GM19193 (cell line): ENCODE data around the gene SMARCB1.

Experiments used
- POLR2A ChIP-seq: IDR thresholded peaks from 4 replicates; pipeline ENCODE4 v1.6.1; 2011; ENCODE audit not compliant: insufficient read depth, insufficient read length; ENCODE audit errors: extremely low read depth

SMARCB1 gene

DNA sequence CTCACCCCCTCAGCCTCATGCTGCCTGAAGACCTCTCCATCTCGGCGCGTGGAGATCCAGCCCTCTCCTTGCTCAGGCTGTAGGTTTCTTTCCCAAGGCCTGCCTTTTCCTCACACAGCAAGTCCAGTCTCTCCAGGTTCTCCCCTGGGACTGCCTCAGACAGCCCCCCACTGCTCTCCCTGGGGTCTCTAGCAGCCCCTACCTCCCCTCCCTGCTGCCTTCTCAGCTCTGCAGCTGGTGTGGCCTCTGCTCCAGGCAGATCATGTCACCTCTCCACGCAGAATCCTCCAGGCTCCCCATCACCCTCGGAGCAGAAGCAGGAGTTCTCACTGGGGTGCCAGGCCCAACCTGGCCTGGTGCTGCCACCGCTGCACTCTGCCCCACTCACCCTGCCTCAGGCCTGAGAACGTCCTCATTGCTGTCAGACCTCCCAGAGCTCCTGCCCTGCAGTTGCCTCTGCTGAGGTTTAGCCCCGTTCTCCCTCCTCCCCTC lies 15.2 kb downstream of the SMARCB1 start:
- TF ChIP-seq POLR2A: no peak

DNA sequence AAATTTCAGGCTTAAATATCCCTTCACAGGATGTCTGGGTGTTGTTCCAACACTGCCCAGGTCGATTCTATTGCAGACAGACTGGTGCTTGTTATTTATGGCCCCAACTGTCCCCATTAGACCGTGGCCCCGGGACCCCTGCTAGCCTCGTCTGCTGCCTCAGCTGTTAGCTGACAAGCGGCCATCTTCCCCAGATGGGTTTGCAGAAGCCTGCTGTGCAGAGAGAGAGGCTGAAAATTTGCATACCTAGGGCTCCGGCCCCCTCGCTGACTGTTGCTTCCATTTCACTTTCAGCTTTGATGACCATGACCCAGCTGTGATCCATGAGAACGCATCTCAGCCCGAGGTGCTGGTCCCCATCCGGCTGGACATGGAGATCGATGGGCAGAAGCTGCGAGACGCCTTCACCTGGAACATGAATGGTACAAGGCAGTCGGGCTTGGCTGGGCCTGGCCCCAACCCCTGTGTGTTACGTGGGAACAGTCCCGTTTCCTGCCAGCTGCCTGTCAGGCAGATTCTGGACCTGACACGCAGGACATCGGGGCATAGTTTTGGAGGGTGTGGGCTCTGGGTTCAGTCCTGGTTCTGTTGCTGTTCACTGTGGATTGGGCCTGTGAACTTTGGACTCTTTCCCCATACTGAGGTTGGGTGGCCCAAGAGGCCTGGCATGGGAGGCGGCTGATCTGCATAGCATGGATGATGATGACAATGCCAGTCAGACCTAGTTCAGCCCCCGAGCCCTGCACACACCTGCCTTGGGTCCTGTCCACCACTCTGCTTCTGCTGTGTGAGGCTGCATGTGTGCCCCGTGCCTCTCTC lies 16.4 kb downstream of the SMARCB1 start:
- TF ChIP-seq POLR2A: peak; percentile 47

DNA sequence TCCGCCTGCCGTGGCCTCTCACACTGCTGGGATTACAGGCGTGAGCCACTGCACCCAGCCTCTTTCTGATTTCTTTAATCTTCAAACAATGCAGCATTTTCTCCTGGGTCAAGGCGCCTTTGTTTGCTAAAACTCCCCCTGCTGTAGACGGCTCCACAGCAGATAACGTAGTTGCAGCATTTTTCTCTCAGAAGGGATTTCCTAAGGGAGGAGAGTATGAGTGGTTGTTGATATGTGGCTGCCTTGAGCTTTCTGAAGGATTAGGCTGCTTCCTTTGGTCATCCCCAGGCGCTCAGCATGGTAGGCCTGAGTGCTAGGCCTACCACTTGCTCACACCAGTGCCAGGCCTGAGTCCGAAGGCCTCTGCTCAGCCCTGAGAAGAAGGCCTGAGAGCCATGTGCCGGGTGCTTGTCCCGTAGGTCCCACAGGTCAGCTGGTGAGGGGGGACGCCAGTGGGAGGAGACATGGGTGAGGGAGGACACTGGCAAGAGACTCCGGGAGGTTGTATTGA lies 18.1 kb downstream of the SMARCB1 start:
- TF ChIP-seq POLR2A: no peak

DNA sequence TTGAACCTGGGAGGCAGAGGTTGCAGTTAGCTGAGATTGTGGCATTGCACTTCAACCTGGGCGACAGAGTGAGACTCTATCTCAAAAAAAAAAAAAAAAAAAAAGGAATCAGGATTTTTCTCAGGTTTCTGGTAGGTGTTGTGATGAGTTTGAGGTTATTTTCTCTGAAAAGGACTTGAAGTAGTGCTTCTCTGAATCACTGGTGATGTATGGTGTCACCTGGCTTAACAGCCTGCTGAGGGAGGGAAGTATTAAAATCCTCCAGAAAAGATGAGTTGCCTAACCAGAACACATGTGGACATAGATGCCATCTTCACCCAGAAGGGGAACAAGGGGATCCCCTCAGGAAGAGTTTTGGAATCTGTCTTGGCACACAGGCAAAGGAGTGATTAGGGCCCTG lies 20.1 kb downstream of the SMARCB1 start:
- TF ChIP-seq POLR2A: no peak

DNA sequence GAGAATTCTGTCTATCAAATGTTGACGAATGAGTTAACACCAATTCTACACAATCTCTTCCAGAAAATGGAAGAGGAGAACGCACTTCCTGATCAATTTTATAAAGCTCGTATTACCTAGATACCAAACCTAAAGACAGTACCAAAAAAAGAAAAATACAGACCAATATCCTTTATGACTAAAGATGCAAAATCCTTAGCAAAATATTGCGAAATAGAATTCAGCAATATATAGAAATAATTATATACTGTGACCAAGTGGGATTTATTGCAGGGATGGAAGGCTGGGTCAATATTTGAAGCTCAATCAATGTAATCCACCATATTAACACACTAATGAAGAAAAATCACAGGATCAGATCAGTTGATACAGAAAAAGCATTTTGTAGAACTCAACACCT lies 25.6 kb downstream of the SMARCB1 start:
- no peak for TF ChIP-seq POLR2A

DNA sequence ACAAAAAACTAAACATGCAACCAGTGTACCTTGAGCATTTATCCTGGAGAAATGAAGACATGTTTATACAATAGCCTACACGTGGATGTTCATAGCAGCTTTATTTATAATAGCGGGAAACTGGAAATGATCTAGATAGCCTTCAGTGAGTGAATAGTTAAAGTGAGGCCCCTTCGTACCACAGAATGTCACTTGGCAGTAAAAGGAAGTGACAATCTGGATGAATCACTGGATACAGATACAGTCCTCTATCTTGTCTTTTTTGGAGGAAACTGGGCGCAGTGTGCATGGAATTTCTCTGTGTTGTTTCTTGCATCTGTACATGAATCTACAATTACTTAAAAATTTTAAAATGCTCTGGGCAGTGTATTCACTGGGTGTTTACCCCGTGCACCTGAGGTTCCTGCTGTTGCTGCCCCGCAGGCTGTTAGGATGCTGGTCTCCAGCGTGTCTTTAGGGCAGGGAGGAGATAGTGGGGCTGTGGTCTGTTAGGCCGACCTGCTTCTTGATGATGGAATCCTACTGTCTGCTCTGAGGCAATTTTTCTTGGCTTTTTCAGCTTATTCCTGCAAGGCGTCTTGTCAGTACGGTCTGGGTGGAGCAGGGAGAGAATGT lies 28.9 kb downstream of the SMARCB1 start:
- no peak for TF ChIP-seq POLR2A

DNA sequence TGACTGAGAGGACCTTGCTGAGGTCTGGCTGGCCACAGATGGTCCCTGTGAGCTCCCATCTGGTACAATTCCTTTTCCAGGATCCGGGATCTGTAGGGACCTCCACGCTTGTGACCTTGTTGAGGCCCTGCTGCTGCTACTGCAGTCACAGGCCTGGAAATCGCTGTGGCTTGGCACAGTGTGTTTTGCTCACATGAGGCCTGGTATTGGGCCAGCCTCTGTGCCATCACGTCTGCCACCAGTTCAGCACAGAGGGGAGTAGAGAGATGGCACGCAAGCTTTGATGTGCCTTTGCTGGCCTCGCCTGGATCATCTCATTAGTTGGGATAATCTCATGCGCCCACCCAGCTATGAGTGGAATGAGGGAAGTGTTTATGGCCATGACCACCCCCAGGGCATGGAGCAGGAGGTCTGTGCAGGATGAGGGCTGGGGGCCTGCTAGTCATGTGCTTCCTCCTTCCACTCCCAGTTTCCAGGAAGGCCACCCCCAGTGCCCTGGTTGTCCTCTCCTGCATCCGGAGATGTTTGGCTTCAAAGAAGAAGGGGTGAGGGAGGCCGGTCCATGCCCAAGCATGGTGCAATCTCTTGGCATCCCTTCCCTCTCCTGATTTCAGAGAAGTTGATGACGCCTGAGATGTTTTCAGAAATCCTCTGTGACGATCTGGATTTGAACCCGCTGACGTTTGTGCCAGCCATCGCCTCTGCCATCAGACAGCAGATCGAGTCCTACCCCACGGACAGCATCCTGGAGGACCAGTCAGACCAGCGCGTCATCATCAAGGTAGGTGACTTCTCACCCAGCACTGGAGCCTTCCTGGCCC lies 29.6 kb downstream of the SMARCB1 start:
- TF ChIP-seq POLR2A: no peak

DNA sequence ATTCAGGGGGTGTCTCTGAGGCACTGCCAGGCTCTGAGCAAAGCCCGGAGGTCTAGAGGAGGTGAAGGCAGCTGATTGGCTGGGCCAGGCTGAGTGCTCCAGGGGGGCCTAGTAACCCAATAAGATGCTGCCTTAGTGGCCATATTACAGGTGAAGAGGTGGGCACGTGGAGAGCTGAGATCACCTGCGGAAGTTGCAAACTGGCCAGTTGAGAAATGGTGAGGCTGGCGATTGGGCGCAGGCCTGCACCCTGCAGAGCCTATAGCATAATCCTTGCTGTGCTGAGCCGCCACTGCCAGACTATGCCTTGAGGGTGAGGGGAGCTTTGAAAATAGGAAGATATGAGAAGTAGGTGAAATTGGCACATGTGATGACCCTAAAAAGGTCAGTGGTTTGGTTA lies 30.4 kb downstream of the SMARCB1 start:
- TF ChIP-seq POLR2A: no peak

DNA sequence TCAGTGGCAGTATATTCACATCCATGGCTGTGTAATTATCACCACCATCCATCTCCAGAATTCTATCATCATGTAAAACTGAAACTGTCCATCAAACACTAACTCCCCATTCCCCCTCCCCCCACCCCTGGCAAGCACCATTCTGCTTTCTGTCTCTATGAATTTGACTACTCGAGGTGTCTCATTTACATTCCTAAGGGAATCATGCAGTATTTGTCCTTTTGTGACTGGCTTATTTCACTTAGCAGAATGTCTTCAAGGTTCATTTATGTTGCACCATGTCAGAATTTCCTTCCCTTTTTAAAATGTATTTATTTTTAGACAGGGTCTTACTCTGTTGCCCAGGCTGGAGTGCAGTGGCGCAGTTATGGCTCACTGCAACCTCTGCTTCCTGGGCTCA lies 31.8 kb downstream of the SMARCB1 start:
- no peak for TF ChIP-seq POLR2A

DNA sequence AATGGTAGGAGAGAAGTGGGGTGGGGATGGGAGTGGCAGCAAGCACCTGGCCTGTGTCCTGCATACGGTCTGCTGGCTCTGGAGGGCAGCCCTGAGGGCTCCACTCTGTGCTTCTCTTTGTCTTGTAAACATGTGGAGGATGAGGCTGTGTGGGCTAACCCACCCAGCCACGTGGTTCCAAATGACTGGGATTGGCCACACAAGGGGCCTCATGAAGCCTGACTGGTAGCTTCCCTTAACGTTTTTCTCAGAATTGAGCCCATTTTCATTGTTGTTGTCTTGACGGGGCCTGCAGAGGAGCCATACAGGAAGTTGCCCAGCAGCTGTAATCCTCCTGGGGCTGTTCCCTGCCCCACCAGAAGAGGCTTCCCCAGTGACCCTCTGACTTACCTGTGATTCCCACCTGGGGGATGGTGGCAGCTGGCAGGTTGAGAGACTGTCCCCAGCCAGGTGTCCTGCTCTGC lies 34.0 kb downstream of the SMARCB1 start:
- no peak for TF ChIP-seq POLR2A

DNA sequence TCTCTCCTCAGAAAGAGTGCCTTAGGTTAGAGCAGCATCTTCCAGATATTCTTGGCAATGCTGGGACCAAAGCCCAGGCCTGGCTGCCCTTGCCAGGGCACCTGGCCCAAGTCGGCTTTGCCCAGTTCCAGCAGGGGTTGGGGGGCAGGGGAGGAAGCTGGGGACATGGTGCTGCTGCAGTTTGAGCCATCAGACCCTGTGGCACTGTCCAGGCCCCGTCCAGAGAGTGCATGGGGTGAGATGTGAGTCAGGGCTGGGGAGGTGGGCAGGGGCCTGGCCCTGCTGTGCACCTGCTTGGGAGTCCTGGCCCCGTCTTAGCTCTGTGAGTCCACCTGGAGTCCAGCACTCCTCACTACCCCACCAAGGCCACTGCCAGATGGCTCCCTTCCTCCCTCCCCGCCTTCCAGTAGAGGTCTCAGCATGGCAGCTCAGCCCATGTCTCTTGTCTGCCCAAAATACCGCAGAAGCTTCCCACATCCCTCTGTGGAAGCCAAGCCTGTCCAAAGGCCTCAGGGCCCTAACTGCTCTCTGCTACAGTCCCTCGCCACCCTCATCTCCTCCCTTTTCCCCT lies 35.4 kb downstream of the SMARCB1 start:
- TF ChIP-seq POLR2A: no peak

DNA sequence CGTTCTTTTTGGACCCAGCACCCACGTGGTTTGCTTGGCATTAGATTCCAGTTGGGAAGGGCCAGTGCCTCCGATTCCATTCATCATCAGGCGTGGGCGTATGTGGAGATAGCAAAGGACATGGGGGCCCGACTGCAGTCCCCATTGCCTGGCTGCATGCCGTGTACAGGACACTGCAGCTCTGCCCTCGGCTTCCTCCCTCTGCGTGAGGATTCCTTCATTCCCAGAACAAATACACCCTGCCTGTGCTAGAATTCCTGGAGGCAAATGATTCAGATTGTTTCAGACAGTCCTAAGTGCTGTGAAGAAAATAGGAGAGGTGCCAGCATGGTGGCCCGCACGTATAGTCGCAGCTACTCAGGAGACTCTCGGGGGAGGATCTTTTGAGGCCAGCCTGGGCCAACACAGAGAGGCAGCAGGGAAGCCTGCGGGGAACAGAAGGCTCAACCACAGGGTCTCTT lies 36.6 kb downstream of the SMARCB1 start:
- no peak for TF ChIP-seq POLR2A

DNA sequence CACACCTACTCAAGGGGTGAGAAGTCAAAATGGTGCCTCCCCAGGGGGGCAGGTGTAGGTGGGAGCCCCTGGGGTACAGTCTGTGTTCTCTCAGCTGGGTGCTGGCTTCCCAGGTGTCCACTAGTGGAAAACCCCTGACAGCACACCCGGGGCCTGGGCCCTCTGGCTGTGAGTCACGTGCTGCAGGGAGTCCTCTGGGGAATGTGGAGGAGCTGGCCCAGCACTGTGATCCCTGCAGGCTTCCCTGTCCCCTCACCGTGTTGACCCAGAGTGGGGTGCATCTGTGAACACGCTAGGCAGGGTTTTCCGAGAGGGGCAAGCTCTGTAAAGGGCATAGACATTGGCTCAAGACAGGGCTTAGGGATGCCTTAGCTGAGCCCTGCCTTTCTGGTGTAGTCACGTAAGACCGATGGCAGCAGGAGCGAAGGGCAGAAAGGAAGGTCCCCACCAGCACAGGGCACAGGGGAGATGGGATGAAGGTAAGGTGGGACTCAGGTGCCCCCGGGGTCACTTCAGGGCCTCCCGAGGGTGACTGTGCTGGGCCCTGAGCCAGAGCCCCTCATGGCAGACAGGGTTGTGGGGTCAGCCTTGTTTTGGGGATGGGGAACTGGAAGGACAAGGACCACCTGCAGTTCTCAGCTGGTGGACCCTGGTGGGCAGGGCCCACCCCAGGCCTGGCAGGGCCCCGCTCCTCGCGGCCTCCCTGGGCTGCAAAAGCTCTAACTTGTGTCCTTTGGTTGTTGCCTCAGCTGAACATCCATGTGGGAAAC lies 37.9 kb downstream of the SMARCB1 start:
- TF ChIP-seq POLR2A: no peak
